ENCODE measurements around the gene ARRDC2.
A peak's percentile ranks its signal among the peaks of the same experiment; 100 is the strongest.
"Not testable (repeated sequence)": the region's sequence is repeated elsewhere in the genome, so short reads cannot be mapped to it uniquely, and the experiment has no call there.

Gene ARRDC2

DNA sequence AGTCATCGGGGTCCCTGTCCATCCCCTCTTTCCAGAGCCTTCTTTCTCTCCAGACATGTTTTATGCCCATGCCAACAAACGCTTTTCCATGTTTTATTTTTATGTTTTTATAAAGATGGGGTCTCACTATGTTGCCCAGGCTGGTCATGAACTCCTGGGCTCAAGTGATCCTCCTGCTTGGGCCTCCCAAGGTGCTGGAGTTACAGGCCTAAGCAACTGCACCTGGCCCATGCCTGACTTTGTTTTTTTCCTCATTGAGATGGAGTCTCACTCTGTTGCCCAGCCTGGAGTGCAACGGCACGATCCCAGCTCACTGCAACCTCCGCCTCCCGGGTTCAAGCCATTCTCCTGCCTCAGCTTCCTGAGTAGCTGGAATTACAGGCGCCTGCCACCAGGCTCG, 21.4 kb upstream of the ARRDC2 start:
- DNase-seq; in situ Hi-C loops (cut with MboI; ENCODE audit: low pct_unique_long_range_greater_than_20kb, low sequenced_read_pairs): not testable (repeated sequence)

DNA sequence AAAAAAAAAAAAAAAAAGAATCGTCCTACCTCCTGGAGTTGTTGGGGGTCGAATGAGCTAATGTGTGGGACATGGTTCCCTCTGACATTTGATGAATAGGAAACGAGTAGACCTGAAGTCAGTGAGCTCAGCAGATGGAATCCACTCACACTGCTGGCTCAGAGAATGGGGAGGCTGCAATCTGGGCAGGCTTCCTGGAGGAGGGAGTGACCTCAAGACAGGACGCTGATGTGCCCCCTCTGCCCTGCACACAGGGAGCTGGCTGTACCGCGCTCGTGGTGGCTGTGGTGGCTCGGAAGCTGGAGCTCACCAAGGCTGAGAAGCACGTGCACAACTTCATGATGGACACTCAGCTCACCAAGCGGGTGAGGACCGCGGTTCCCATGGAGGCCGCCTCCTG, 19.8 kb upstream of the ARRDC2 start:
- in situ Hi-C loops (cut with MboI; ENCODE audit: low pct_unique_long_range_greater_than_20kb, low sequenced_read_pairs): no loop called here

DNA sequence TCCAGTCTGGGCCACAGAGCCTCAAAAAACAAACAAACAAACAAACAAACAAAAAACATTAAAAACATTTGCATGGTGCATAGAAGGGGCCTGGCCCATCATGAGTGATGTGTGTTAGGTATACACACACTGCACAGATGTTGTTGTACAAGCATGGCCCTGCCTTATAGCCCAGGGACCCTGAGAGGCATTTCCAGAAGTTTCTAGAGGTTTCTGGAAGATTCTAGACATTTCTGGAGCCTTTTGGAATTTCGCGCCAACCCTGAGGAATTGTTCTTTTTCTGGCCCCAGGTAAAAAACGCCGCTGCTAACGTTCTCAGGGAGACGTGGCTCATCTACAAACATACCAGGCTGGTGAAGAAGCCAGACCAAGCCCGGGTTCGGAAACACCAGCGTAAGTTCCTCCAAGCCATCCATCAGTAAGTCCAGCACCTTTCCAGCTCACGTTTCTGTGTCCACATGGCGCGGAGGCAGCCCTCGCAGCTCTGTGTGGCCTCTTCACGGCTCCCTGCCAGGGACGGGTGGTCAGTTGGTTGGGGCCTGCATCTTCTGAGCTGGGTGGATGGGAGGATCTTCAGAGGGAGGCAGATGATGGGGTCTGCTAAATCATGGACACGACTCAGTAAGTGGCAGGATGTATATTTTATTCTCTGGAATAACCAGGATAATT, 18.4 kb upstream of the ARRDC2 start:
- in situ Hi-C loops (cut with MboI; ENCODE audit: low pct_unique_long_range_greater_than_20kb, low sequenced_read_pairs): loop anchor here (10.0 kb wide), 1 partner anchor 45 kb away; no protein-coding TSS in a partner anchor
- no peak for DNase-seq

More for the DNA sequence above, 19.8 kb upstream of the ARRDC2 start:
- no peak for DNase-seq

DNA sequence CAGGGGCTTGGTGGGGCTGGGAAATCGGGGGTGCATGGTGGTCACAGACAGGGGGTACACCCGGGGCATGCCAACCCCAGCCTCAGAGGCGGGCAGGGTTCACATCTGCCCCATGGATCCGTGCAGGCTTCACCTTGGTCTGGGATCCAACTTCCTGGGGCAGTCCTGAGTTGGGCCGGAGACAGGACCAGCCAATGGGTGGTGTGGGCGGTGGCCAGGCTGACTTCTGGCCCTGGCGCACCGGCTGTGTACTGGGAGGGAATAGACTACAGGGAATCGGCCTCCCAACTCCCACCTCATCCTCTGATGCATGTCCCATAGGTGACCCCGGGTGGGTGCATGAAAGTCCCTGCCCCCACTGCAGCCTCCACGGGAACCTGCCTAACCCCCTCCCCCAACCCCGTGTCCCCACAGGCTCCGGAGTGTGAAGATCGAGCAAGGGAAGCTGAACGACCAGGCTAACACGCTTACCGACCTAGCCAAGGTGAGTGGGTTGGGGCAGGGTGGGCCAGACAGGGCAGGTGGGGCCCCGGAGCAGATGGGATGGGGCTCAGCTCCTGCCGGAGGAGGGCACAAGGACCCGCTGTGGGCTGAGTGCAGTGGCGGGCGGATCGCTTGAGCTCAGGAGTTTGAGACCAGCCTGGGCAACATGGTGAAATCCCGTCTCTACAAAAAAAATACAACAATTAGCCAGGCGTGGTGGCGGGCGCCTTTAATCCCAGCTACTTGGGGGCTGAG, 14.7 kb upstream of the ARRDC2 start:
- in situ Hi-C loops (cut with MboI; ENCODE audit: low pct_unique_long_range_greater_than_20kb, low sequenced_read_pairs): loop anchor here (10.0 kb wide), 1 partner anchor 48 kb away; no protein-coding TSS in a partner anchor
- DNase-seq: no peak

DNA sequence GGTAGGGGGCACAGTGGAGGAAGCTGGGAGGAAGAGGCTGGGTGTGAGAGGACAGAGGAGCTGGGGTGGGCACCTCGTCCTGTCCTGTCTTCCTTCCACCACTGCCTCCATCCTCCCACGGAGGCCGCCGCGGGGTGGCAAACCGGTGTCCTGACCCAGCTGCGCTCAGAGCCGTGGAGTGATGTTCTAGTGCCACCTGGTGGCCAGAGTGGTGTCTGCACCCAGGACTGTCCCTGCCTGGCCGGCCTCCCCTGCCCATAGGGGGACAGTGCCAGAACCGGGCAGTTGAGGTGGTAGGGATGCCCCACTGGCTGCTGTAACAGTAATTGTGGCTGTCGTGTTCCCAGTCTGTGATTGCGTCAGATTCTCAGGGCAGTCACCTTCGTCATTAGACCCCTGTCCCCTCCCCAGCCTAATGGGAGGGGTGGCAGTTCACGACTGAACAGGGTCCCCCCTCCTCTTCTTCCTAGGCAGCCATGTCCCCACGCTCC, 11.1 kb upstream of the ARRDC2 start:
- DNase-seq: peak; percentile 87
- in situ Hi-C loops (cut with MboI; ENCODE audit: low pct_unique_long_range_greater_than_20kb, low sequenced_read_pairs): loop anchor here (10.0 kb wide), 1 partner anchor 52 kb away; no protein-coding TSS in a partner anchor

DNA sequence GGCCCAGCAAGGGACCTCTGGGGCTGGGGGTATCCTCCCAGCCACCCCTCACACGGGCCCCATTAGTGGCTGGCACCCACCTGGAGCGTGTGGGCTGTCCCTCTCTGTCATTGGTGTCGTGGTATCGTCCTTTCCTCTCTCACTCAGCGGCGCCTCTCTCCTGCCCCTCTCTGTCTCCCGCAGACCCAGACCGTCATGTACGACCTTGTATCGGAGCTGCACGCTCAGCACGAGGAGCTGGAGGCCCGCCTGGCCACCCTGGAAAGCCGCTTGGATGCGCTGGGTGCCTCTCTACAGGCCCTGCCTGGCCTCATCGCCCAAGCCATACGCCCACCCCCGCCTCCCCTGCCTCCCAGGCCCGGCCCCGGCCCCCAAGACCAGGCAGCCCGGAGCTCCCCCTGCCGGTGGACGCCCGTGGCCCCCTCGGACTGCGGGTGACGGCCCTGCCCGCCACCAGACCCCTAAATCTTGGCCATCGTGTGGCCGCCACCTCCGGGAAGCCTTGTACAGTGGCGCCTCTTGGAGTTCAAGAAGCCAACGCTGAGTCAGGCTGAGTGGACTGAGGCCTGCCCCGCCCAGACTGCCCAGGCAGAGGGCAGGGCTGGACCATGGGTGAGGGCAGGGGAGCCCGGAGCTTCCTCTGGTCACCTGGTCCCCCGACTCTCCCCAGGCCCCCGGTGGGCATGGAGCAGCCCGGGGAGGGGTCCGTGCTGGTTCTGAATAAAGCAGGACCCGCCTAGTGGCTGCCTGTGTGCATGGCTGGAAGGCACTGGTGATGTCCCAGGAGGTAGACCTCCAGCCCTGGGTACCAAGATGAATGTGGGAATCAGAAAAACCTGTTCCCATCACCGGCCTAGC, 9.8 kb upstream of the ARRDC2 start:
- DNase-seq: no peak
- in situ Hi-C loops (cut with MboI; ENCODE audit: low pct_unique_long_range_greater_than_20kb, low sequenced_read_pairs): loop anchor here (10.0 kb wide), 1 partner anchor 53 kb away; no protein-coding TSS in a partner anchor

DNA sequence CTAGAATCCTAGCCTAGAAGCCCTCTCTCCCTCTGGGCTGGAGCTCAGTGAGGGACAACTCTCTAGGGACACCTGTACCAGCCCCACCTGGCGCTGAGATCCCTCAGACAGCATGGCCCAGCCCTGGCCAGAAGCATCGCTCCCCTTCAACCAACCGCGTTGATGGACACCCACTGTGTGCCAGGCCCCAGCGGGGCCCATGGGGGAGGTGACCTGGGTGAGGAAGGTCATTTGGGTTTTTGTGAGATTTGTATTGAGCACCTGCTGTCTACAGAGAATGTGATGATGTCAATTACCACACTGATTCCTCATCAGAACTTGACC, 9.2 kb upstream of the ARRDC2 start:
- in situ Hi-C loops (cut with MboI; ENCODE audit: low pct_unique_long_range_greater_than_20kb, low sequenced_read_pairs): loop anchor here (10.0 kb wide), 1 partner anchor 54 kb away; no protein-coding TSS in a partner anchor

DNA sequence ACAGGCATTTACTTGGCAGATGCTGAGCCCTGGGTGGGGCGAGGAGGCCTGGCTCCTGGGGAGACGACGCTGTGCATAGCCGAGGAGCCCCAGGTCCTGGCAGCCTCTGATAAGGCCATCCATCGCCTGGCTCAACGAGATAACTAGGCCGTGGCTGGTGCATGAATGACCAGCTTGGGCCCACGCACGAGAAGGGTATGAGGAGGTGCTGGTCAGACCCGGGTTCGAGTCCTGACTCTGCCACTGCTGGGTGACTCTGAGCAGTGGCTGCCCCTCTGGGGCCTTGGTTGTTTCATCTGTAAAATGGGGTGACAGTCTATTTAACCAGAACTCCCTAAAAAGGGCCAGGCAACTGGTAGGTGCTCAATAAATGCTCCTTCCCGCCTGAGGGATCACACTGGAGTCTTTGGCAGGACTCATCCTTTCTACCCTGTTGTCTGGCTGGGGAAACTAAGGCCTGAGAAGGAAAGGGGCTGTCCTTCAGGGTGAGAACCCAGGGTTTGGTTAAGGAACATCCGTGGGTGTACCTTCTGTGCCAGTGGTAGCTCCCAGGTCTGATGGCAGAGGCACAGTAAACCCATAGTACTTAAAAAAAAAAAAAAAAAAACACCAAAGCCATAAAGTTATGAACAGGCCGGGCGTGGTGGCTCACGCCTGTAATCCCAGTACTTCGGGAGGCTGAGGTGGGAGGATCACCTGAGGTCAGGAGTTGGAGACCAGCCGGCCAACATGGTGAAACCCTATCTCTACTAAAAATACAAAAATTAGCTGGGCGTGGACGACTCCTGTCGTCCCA, 8.1 kb upstream of the ARRDC2 start:
- in situ Hi-C loops (cut with MboI; ENCODE audit: low pct_unique_long_range_greater_than_20kb, low sequenced_read_pairs): loop anchor here (10.0 kb wide), 1 partner anchor 55 kb away; no protein-coding TSS in a partner anchor
- DNase-seq: no peak

More for the DNA sequence above, 9.2 kb upstream of the ARRDC2 start:
- no peak for DNase-seq

DNA sequence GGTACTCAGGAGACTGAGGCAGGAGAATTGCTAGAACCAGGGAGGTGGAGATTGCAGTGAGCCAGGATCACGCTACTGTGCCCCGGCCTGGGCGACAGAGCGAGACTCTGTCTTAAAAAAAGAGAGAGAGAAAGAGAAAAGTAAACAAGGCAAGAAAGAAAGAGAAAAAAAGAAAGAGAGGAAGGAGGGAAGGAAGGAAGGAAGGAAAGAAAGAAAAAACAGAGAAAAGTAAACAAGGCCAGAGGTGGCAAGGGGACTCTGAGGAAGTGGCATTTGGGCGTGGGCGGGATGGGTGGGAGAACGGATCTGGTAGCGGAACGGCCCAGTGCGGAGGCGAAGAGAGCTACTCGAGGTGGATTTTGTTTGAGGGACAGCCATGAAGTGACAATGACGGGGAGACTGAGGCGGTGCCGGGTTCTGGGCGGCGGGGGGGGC, 7.5 kb upstream of the ARRDC2 start:
- in situ Hi-C loops (cut with MboI; ENCODE audit: low pct_unique_long_range_greater_than_20kb, low sequenced_read_pairs): no loop called here
- no peak for DNase-seq

DNA sequence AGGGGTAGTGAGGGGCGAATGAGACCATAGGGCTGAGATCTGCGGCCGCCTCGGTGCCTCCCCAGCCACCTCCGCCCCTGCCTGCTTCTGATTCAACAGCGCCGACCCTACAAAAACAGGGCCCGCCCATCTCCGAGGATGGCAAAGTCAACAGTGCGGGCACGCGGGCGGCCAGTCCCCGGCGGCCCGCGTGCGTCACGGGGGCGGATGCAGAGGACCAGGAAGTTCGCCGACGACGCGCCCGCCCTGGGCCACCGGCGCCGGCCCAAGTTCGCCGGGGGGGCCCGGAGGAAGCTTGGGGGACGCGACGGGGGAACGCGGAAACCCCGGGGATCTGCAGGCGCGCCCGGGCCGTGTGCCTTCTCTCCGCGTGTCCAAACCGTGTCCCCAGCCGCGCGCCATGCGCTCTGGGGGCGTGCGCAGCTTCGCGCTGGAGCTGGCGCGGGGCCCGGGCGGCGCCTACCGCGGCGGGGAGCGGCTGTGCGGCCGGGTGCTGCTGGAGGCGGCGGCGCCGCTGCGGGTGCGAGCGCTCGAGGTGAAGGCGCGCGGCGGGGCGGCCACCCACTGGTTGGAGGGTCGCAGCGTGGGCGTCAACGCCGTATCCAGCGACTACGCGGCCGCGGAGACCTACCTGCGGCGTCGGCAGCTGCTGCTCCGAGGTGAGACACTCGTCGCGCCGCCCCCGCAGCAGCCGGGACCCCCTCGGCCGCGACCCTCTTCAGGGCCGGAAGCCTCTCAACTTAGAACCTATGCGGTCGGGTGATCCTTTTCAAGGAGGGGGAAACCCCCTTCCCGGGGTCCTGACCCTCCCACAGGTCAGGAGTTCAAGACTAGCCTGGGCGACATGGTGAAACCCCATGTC, 6.8 kb upstream of the ARRDC2 start:
- DNase-seq: peak; percentile 91
- in situ Hi-C loops (cut with MboI; ENCODE audit: low pct_unique_long_range_greater_than_20kb, low sequenced_read_pairs): no loop called here

DNA sequence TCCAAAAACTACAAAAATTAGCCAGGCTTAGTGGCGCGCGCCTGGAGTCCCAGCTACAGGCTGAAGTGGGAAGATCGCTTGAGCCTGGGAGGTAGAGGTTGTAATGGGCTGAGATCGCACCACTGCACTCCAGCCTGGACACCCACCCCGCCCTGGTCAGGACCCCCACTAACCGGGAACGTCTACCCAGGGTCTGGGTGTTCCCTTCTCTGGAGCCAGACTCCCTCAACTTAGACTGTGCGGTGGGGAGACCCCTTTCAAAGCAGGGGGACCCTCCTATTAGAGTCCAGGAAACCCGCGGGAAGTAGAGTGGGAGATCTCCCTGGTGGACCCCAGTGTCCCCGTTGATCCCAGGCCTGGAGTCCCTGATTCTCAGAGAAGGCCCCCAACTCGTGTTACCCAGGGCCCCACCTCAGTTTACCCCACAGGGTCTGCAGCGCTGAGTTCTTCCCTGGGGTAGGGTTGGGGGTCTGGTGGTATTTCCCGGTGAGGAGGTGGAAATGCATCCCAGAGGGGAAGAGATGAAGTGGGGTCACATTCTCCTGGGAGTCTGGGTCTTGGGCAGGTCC, 6.1 kb upstream of the ARRDC2 start:
- in situ Hi-C loops (cut with MboI; ENCODE audit: low pct_unique_long_range_greater_than_20kb, low sequenced_read_pairs): no loop called here
- DNase-seq: no peak

DNA sequence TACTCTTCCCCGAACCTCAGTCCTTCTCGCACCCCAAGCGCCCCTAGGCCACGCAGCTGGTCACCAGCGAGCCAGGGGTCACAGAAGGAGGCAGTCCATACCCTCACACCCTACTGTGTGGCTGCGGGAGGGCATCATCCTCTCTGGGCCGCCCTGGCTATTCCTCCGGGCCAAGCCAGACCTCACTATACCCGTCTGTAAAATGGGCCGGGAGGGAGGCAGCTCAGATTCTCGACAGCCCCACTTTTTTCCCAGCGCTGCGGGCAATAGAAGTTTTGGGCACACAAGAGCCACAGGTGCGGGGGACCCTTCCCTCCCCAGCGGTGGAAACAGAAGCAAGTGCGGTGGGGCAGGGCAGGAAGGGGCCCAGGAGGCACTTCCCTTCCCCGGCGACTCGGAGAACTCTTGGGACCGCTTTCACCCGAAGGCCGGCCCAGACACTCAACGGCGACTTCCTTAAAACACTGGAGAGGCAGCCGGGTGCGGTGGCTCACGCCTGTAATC, 5.6 kb upstream of the ARRDC2 start:
- DNase-seq: peak; percentile 85
- in situ Hi-C loops (cut with MboI; ENCODE audit: low pct_unique_long_range_greater_than_20kb, low sequenced_read_pairs): no loop called here

DNA sequence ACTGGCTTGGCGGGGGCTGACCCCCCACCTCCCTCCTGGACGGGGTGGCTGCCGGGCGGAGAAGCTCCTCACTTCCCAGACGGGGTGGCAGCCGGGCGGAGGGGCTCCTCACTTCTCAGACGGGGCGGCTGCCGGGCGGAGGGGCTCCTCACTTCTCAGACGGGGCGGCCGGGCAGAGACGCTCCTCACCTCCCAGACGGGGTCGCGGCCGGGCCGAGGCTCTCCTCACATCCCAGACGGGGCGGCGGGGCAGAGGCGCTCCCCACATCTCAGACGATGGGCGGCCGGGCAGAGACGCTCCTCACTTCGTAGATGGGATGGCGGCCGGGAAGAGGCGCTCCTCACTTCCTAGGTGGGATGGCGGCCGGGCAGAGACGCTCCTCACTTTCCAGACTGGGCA, 2.2 kb upstream of the ARRDC2 start:
- DNase-seq; in situ Hi-C loops (cut with MboI; ENCODE audit: low pct_unique_long_range_greater_than_20kb, low sequenced_read_pairs): not testable (repeated sequence)

DNA sequence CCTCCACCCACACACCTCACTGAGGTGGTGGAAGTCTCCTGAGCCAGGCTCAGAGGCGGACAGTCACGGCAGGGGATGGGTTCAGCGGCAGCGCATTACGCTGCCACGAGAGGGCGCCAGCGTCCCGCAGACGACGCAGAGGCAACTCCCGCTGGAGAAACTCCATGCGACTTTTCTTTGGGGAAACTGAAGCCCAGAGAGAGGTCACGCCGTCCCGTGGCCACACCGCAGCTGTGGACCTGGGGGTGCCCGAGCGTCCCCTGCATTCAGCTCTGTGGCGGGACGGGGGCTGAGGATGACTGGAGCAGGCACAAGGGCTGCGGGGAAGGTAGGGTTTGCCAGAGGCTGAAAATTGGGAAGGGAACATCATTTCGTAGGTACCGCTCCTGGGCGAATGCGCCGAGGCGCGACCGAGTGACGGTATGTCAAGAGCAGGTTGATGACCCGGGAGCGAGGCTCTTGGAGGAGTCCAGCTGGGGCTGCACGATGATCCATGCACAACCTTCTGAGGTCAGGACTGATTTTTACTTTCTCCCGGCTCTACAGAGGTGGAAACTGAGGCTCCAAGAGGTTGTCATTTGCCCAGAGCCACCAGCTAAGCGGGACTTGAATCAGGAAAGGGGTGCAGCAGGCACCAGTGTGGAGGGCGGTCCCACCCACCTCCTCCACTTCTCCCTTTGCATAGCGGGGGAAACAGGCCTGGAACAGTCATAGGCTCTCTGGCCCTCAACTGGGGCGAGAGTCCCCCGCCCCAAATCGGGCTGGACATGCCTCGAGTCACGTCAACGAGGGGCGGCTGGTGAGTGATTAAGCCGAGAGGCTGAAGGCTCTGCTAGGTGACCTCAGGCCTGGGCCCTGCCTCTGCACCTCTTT, 690 bp upstream of the ARRDC2 start:
- in situ Hi-C loops (cut with MboI; ENCODE audit: low pct_unique_long_range_greater_than_20kb, low sequenced_read_pairs): no loop called here

DNA sequence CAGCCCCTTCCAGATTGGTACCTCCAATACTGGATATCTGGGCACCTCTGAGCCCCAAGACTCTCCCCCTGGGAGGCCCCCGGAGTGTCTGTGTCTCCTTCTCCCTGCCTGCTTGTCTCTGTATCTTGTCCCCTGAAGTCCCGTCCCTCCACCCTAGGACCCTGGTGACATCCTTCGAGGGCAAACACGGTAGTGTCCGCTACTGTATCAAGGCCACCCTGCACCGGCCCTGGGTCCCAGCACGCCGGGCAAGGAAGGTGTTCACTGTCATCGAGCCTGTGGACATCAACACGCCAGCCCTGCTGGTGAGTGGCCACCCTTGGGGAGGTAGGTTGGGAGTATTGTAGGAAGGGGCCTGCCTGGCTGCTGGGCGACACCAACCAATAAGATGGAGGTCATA, 844 bp downstream of the ARRDC2 start:
- in situ Hi-C loops (cut with MboI; ENCODE audit: low pct_unique_long_range_greater_than_20kb, low sequenced_read_pairs): no loop called here
- DNase-seq: no peak

More for the DNA sequence above, 690 bp upstream of the ARRDC2 start:
- peak; percentile 85 for DNase-seq

DNA sequence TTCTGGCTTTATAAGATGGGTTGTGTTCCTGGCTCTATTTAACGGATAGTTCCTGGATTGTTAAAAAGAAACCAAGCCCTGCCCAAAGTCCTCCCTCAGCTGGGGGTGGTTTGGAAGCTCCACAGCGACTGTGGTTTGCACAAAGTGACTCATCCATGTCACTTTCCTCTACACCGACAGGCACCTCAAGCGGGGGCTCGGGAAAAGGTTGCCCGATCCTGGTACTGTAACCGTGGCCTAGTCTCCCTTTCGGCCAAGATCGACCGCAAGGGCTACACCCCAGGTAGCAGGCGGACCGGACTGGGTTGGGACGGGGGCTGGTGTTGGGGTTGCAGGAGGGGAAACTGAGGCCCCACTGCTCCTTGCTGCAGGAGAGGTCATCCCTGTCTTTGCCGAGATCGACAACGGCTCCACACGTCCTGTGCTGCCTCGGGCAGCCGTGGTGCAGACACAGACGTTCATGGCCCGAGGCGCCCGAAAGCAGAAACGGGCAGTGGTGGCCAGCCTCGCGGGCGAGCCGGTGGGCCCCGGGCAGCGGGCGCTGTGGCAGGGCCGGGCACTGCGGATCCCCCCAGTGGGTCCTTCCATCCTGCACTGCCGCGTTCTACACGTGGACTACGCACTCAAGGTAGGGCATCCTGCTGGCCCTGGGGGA, 1.6 kb downstream of the ARRDC2 start:
- DNase-seq: no peak

More for the DNA sequence above, 1.6 kb downstream of the ARRDC2 start:
- in situ Hi-C loops (cut with MboI; ENCODE audit: low pct_unique_long_range_greater_than_20kb, low sequenced_read_pairs): no loop called here
